HEK293 (cell line): ENCODE measurements around the gene KRT32.

Experiments
- CTCF ChIA-PET: fragments of 350-600 bp; formaldehyde crosslinking; extraction: SDS; loops from one replicate; lab custom pipeline; 2021; ENCODE audit warnings: antibody characterized with exemption; lab: Yijun Ruan, JAX
- POLR2A ChIA-PET: fragments of 300-600 bp; formaldehyde crosslinking; extraction: SDS; loops from one replicate; lab custom pipeline; 2020; ENCODE audit warnings: antibody characterized with exemption, inconsistent platforms; lab: Yijun Ruan, JAX
- H3K27ac ChIP-seq: fragments of 200-500 bp; sonication (Bioruptor generic); 2 replicates; pipeline ENCODE4 v1.5.1; 2014; ENCODE audit warnings: low read depth, low read length, control low read depth, inconsistent platforms; ENCODE audit errors: extremely low read depth
- H3K36me3 ChIP-seq, 2 experiments: fragments of 200-500 bp in 1 of 2; sonication (Bioruptor generic) in 1 of 2; 1 replicate in 1 of 2; 2 replicates in 1 of 2; pipeline ENCODE4 v1.5.1; 2014 to 2017; ENCODE audit warnings: inconsistent platforms in 2 of 2, low read length in 2 of 2; ENCODE audit not compliant: control insufficient read depth in 2 of 2, insufficient read depth in 1 of 2
- H3K4me1 ChIP-seq: fragments of 200-500 bp; sonication (Bioruptor generic); 2 replicates; pipeline ENCODE4 v1.5.1; 2014; ENCODE audit warnings: mild to moderate bottlenecking, low read length, inconsistent platforms; ENCODE audit not compliant: control insufficient read depth, insufficient read depth
- H3K4me3 ChIP-seq: 2 replicates; pipeline ENCODE4 v1.5.1; 2011; ENCODE audit warnings: low read depth, mild to moderate bottlenecking, control low read depth, low read length, moderate library complexity
- H3K9me3 ChIP-seq: fragments of 200-500 bp; sonication (Bioruptor generic); 2 replicates; pipeline ENCODE4 v1.5.1; 2014; ENCODE audit warnings: low read depth, low read length, inconsistent platforms; ENCODE audit not compliant: control insufficient read depth, insufficient read depth
- MYNN ChIP-seq: fragments of 450-650 bp; formaldehyde crosslinking; IDR thresholded peaks from 2 replicates; pipeline ENCODE4 v1.5.1; 2016; ENCODE audit warnings: missing biosample characterization, missing genetic modification characterization, borderline replicate concordance
- PRDM1 ChIP-seq: fragments of 450-650 bp; formaldehyde crosslinking; IDR thresholded peaks from 2 replicates; pipeline ENCODE4; 2016; ENCODE audit warnings: missing biosample characterization, missing genetic modification characterization
- PRDM10 ChIP-seq: fragments of 450-650 bp; formaldehyde crosslinking; IDR thresholded peaks from 2 replicates; pipeline ENCODE4 v1.5.1; 2016; ENCODE audit warnings: missing biosample characterization, missing genetic modification characterization
- RBAK ChIP-seq: fragments of 450-650 bp; formaldehyde crosslinking; IDR thresholded peaks from 2 replicates; pipeline ENCODE4 v1.5.1; 2016; ENCODE audit warnings: missing biosample characterization, missing genetic modification characterization
- SP2 ChIP-seq: fragments of 450-650 bp; formaldehyde crosslinking; IDR thresholded peaks from 2 replicates; pipeline ENCODE4 v1.5.1; 2016; ENCODE audit warnings: missing biosample characterization, missing genetic modification characterization
- YY1 ChIP-seq: fragments of 450-650 bp; formaldehyde crosslinking; IDR thresholded peaks from 2 replicates; pipeline ENCODE4 v1.5.1; 2018; ENCODE audit warnings: missing biosample characterization, missing genetic modification characterization
- ZBTB17 ChIP-seq: fragments of 450-650 bp; formaldehyde crosslinking; IDR thresholded peaks from 2 replicates; pipeline ENCODE4 v1.5.1; 2016; ENCODE audit warnings: missing biosample characterization, missing genetic modification characterization
- ZBTB48 ChIP-seq: fragments of 450-650 bp; formaldehyde crosslinking; IDR thresholded peaks from 2 replicates; pipeline ENCODE4 v1.5.1; 2016; ENCODE audit warnings: missing biosample characterization, missing genetic modification characterization
- ZBTB8A ChIP-seq: fragments of 450-650 bp; formaldehyde crosslinking; IDR thresholded peaks from 2 replicates; pipeline ENCODE4 v1.5.1; 2016; ENCODE audit warnings: missing biosample characterization, missing genetic modification characterization
- ZFP37 ChIP-seq: fragments of 450-650 bp; formaldehyde crosslinking; IDR thresholded peaks from 2 replicates; pipeline ENCODE4 v1.5.1; 2016; ENCODE audit warnings: missing biosample characterization, missing genetic modification characterization
- ZNF155 ChIP-seq: fragments of 450-650 bp; formaldehyde crosslinking; IDR thresholded peaks from 2 replicates; pipeline ENCODE4 v1.5.1; 2016; ENCODE audit warnings: missing biosample characterization, missing genetic modification characterization
- ZNF23 ChIP-seq: fragments of 450-650 bp; formaldehyde crosslinking; IDR thresholded peaks from 2 replicates; pipeline ENCODE4 v1.5.1; 2016; ENCODE audit warnings: missing biosample characterization, missing genetic modification characterization, borderline replicate concordance
- ZNF239 ChIP-seq: fragments of 450-650 bp; formaldehyde crosslinking; IDR thresholded peaks from 2 replicates; pipeline ENCODE4 v1.5.1; 2016; ENCODE audit warnings: missing biosample characterization, missing genetic modification characterization
- ZNF292 ChIP-seq: fragments of 450-650 bp; formaldehyde crosslinking; IDR thresholded peaks from 2 replicates; pipeline ENCODE4 v1.5.1; 2016; ENCODE audit warnings: low read depth, missing biosample characterization, missing genetic modification characterization, borderline replicate concordance
- ZNF423 ChIP-seq: fragments of 450-650 bp; formaldehyde crosslinking; IDR thresholded peaks from 2 replicates; pipeline ENCODE4 v1.5.1; 2016; ENCODE audit warnings: missing biosample characterization, missing genetic modification characterization
- ZNF473 ChIP-seq: fragments of 450-650 bp; formaldehyde crosslinking; IDR thresholded peaks from 2 replicates; pipeline ENCODE4 v1.5.1; 2017; ENCODE audit warnings: missing biosample characterization, missing genetic modification characterization
- ZNF514 ChIP-seq: fragments of 450-650 bp; formaldehyde crosslinking; IDR thresholded peaks from 2 replicates; pipeline ENCODE4 v1.5.1; 2016; ENCODE audit warnings: missing biosample characterization, missing genetic modification characterization
- ZNF521 ChIP-seq: fragments of 450-650 bp; formaldehyde crosslinking; IDR thresholded peaks from 2 replicates; pipeline ENCODE4 v1.5.1; 2017; ENCODE audit warnings: missing biosample characterization, mild to moderate bottlenecking, missing genetic modification characterization
- ZNF561 ChIP-seq: fragments of 450-650 bp; IDR thresholded peaks from 2 replicates; pipeline ENCODE4 v1.5.1; 2018; ENCODE audit warnings: missing biosample characterization, missing genetic modification characterization, borderline replicate concordance
- ZNF701 ChIP-seq: fragments of 450-650 bp; formaldehyde crosslinking; IDR thresholded peaks from 2 replicates; pipeline ENCODE4 v1.5.1; 2016; ENCODE audit warnings: missing biosample characterization, missing genetic modification characterization
- ZNF830 ChIP-seq: fragments of 450-650 bp; IDR thresholded peaks from 2 replicates; pipeline ENCODE4 v1.5.0; 2018; ENCODE audit warnings: missing biosample characterization, missing genetic modification characterization, low read depth, mild to moderate bottlenecking, moderate library complexity
- TF ChIP-seq, protein P1 (sequence below): fragments of 450-650 bp; formaldehyde crosslinking; IDR thresholded peaks from 2 replicates; pipeline ENCODE4 v1.5.1; 2016; ENCODE audit warnings: missing biosample characterization, missing genetic modification characterization, borderline replicate concordance

The KRT32 gene

GRCh38 chr17:41503202-41503601 is 36.0 kb upstream of the KRT32 start:
- ChIA-PET POLR2A (no interaction called here), CTCF (interaction anchor here (0.6 to 7.3 kb wide), 3 partner anchors 18 to 595 kb away, joined by 3 to 47 read pairs (median 4); no protein-coding TSS in a partner anchor)
- Histone ChIP-seq H3K4me1 (peaks cover 12% of the 10 kb centered on the region), H3K36me3 (no peaks in the 10 kb centered on the region), H3K4me3 (no peak overlapping the region), H3K27ac (no peak overlapping the region), H3K9me3 (no peaks in the 10 kb centered on the region)
- no peak for TF ChIP-seq MYNN
- TF ChIP-seq RBAK, result no peak
- no peak for TF ChIP-seq ZNF521 (tag by site-specific recombination)
- TF ChIP-seq ZBTB48 (tag by site-specific recombination), result no peak
- no peak for TF ChIP-seq PRDM1 (tag by site-specific recombination)
- no peak for TF ChIP-seq ZNF423 (tag by site-specific recombination)
- no peak for TF ChIP-seq ZNF830
- TF ChIP-seq ZNF23 (tag by site-specific recombination), result no peak
- TF ChIP-seq ZBTB8A, result no peak
- no peak for TF ChIP-seq ZNF561
- no peak for TF ChIP-seq YY1 (tag by site-specific recombination)
- TF ChIP-seq ZNF239 (tag by site-specific recombination), result no peak
- no peak for TF ChIP-seq ZNF473 (tag by site-specific recombination)
- TF ChIP-seq PRDM10 (tag by site-specific recombination), result no peak
- TF ChIP-seq ZNF292 (tag by site-specific recombination), result no peak
- TF ChIP-seq, protein P1, sequence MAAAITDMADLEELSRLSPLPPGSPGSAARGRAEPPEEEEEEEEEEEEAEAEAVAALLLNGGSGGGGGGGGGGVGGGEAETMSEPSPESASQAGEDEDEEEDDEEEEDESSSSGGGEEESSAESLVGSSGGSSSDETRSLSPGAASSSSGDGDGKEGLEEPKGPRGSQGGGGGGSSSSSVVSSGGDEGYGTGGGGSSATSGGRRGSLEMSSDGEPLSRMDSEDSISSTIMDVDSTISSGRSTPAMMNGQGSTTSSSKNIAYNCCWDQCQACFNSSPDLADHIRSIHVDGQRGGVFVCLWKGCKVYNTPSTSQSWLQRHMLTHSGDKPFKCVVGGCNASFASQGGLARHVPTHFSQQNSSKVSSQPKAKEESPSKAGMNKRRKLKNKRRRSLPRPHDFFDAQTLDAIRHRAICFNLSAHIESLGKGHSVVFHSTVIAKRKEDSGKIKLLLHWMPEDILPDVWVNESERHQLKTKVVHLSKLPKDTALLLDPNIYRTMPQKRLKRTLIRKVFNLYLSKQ, result no peak
- no peak for TF ChIP-seq ZNF701 (tag by site-specific recombination)
- no peak for TF ChIP-seq ZNF514 (tag by site-specific recombination)

DNA sequence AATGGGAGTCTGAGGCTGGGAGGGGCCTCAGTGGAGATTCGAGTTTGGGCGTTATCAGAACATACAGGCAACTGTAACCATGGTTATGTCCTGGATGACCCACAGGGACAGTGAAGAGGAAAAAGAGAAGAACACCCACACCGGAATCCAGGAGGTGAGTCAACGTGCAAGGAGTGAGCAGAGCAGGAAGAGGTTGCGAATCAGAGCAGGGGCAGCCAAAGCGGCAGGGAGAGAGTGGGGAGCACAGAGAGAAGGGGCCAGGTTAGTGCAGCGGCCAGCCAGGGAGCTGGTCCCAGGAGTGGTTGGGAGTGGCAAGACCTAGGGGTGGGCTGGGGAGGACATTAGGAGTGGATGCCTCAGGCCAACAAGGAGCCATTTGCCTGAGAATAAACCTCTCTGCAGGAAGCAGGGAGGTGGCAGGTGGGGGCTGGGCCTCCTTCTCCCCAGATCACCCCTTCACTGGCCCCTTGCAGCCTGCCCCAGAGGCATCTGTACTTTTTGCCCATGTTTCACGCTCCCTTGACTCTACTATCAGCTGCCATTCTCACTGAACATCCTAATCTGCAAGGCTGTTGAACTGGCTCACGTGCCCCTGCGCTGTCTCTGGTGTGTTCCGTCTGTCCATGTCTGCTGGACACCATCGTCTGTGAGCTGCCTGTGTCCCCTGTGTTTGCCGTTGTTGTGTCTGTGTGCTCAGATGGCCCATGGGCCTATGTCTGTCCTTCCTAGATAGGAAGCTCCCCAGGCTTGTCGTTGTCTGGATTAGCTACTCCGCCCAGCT is 33.1 kb upstream of the KRT32 start:
- H3K9me3 ChIP-seq, result no peaks in the 10 kb centered on the region
- no peak overlapping the region for H3K27ac ChIP-seq
- TF ChIP-seq ZNF155 (no peak), ZFP37 (tag by site-specific recombination) (no peak), ZBTB48 (tag by site-specific recombination) (0 out of 2 replicates have a peak, but pooled peaks have one; percentile 47), SP2 (tag by site-specific recombination) (no peak), ZBTB17 (tag by site-specific recombination) (0 out of 2 replicates have a peak, but pooled peaks have one; percentile 37)
- peaks cover 12% of the 10 kb centered on the region for H3K4me1 ChIP-seq
- POLR2A ChIA-PET, result no interaction called here
- H3K36me3 ChIP-seq, result no peaks in the 10 kb centered on the region
- no peak overlapping the region for H3K4me3 ChIP-seq
- CTCF ChIA-PET, result interaction anchor here (0.6 to 1.4 kb wide), 10 partner anchors 10 to 694 kb away, joined by 3 to 9 read pairs (median 4); no protein-coding TSS in a partner anchor
